Brain pericyte (primary cell): ENCODE data around the gene EML6.

Source experiments
- DNase-seq: peaks from one replicate; pipeline ENCODE4 v3.0.0-alpha.2; 2012; ENCODE audit warnings: low read depth, low spot score

EML6 gene

DNA sequence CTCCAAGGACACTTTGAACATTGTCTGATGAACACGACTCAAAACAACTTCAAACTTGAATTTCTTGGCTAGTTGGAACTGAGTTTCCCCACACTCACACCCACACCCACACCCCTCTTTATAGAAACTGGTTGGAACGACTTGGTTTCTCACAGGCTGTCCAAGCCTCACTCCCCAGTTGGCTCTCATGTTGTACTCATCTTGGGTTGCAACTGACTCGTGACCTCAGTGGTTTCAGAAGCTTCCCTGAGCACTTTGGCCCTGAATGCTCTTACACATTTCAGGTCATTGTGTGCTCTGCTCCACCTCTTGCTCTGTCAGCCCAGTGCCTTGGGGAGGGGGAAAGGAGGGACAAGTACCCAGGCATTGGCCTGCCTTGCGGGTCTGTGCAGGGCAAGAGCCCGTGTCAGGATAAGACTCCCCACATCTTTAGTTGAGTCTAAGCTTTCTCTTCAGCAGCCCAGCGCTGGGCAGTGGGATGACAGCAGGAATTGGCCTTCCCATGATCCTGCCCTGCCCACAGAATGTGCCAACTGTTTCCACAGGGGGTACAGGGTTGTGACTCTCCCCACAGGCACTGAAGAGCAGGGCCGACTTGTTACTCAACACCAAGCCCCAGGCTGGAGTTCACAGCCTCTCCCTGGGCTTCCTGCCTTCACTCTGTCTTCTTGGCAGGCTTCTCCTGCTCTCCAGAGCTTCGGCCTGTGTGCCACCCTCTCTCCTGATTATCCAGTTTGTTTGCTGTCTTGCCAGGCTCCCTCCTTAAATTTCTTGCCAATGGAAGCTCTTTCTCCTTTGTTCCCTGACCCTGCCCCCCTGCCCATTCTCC, 222.1 kb downstream of the EML6 start:
- peak; percentile 36 for DNase-seq

DNA sequence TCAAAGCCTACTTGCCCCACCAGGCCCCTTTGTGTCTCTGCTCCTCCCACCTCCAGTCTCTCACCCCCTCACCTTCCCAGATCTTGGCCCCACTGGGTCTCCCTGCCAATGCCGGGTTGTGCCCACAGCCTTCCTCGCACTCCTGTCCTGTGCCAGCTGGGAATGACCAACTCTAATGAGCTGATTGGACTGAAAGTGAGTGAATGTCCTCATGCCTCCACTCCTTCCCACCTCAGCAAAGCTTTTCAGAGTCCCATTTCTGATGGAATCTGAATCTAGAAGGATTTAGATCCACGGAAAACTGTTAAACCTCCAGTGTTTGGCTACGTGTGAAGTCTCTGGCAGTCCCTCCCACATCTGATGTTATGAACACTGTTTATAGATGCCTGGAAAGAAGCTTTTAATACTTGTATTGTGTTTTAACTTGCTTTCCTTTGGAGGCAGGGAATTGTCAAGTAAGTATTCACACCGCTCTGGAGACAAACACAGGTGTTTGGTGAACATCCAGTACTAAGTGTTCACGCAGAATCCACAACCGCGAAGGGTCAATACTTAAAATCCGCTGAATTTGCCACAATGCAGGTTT, 222.9 kb downstream of the EML6 start:
- no peak for DNase-seq

DNA sequence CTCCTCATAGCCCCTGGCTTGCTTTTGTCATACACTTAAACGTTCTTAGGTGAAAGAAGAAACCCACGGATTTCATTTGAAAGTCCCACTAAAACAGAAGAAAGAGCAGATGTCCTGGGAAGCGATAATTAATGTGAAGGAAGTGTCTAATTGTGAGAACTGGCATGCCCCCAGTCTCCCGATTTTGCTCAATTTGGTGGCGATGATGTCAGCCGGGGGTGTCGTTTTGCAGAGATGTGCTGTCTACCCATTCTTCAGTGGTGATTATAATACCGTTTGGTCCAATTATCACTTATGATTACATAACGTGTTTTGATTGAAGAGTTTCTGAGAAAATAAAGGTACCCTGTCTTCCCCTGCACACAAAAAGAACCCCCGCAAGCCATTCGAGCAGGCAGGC, 223.7 kb downstream of the EML6 start:
- DNase-seq = no peak

DNA sequence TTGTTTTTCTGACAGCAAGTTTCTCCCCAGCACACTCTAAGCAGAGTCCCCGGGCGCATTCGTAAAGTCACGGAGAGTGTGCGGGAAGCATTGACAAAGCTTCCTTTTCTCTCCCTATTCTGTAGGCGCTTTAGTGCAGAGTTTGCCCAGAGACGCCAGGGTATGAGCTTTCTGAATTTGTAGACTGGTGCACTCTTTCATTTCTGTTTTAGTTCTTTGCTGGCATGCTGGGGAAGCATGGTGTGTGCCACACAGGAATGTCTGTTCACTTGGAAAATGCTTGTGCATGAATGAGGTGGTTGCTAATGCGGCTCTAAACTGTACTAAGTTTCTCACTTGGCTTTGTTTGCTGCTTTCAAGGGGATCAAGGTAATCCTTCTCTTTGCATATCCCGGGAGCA, 224.2 kb downstream of the EML6 start:
- DNase-seq = no peak

DNA sequence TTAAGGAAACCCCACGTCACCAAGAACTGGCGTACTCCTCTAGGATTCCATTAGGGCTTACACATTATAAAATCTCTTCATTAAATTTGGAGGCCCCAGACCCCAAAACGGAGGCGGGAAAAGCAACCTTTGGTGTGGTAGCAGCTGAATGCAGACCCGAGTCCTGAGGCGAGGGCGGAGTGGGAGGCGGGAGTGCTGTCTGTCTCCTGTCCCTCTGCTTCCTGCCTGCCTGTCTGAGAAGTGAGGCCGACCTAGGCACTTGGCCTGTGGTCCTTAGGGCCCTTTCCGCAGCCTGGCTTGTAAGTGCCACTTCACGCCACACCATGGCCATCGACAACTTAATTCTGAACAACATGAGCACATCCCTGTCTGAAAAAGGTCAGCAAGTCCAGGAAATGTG, 224.7 kb downstream of the EML6 start:
- DNase-seq = no peak

DNA sequence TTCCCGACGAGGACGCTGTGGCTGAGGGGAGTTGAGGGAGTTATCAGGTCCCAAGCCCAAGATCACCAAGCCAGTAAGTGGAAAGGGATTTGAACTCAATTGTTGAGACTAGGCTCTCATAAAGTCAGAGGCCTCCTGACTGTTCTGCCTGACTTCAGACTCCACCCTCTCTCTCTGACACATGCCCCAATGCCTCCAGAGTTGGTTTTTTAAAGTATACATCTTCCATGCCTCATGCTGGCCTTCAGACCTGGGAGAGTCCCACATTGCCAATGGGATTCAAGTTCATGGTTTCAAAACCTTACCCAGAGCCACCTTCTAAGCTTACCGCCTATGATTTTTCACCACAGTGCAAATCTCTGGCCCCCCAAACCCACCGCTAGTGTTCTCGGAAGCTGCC, 226.0 kb downstream of the EML6 start:
- no peak for DNase-seq

DNA sequence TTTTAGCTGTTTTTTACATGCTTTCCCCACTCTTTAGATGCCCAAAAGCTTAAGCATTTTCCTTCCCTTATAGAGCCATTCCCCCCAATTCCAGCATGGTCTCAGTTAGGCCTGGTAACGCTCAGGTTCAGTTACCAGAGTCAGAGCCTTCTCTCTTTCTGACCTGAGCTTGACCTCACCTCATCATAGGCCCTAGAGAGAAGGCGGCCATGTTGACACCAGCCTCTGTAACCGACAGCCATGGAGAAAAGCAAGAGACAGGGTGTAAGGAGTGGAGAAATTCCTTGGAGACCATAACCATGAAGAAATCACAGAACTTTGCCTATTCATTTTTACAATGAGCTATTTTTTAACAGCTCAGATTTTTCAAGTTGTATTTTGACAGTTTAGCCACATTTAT, 227.3 kb downstream of the EML6 start:
- no peak for DNase-seq

DNA sequence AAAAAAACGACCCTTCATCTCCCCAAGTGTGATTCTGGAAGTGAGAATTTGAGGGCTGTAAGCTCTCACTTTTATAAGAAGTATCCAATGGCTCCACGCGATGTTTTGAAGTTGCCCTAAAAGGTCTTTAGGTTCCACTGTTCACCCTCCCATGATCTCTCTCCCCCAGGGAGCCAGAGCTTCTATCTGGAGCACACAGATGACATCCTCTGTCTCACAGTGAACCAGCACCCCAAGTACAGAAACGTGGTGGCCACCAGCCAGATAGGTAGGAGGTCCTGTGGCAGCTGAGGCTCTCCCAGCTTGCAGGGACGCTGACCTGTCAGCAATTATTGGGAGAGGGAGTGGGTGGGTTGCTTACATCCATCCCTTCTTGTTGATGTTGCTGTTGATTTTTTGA, 229.0 kb downstream of the EML6 start:
- DNase-seq = no peak

DNA sequence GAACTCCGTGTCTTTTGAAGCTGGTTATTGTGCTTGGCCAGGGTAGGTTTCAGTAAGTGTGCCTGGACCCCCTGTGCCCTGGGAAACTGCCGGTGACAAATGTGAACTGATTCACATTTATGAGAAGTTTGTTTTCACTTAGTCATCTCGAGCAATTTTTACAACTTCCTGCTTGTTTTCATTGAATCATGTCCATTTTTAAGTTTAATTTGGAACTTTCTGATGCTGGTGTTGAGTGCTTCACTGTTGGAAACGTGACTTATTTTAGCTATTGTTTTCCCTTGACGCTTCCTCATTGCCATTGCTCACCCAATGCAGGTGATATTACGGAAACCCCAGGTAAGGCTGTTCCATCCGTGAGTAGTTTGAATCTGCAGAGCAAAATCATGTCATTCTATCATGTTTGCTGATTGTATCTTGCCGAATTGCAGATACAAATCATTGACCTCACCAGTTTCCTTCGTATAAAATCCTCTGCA, 229.6 kb downstream of the EML6 start:
- no peak for DNase-seq

DNA sequence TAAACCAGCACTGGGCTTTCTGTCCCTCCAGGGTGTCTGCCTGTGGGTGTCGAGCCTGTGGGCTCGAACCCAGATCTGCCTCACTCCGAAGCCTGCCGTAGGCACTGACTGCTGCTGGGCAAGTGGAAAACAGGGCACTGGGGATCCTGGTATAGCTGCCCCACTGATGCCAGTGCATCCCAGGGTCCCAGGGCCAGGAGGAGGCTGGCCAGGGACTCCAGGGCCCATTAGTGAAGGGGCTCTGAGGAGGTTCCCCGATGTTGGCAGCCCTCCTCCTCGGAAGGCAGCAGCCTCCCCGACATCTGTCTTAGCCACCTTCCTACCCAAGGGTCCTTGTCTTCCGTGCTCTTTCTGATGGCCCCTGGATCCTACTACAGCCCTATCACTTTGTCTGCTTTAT, 230.7 kb downstream of the EML6 start:
- no peak for DNase-seq

DNA sequence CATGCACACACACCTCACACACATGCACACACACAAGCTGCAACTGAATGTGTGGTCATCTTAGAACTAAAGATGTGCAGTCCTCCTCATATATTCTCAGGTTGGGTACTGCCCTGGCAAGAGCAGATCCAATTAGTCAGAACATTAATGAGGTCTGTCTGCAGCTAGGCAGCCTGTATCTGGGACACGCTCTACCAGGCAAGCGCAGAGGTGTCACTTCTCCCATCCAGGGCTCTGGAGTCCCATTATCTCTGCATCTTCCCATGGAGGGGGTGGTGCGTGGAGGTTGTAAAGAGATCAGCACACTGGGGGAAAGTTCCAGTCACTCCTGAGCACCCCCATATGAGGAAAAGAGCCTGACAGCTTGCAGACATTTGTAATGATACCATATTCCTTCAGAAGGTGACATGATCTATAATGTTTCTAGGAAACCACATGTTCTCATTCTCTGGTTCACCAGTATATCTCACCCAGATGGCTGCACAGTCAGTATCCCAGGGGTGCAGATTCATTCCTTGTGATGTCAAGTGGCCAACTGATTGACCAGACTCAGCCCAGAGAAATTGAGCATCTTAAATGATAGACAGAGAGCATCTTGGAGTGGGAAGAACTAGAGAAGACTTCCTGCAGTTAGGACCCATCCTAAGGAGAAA, 231.4 kb downstream of the EML6 start:
- no peak for DNase-seq

DNA sequence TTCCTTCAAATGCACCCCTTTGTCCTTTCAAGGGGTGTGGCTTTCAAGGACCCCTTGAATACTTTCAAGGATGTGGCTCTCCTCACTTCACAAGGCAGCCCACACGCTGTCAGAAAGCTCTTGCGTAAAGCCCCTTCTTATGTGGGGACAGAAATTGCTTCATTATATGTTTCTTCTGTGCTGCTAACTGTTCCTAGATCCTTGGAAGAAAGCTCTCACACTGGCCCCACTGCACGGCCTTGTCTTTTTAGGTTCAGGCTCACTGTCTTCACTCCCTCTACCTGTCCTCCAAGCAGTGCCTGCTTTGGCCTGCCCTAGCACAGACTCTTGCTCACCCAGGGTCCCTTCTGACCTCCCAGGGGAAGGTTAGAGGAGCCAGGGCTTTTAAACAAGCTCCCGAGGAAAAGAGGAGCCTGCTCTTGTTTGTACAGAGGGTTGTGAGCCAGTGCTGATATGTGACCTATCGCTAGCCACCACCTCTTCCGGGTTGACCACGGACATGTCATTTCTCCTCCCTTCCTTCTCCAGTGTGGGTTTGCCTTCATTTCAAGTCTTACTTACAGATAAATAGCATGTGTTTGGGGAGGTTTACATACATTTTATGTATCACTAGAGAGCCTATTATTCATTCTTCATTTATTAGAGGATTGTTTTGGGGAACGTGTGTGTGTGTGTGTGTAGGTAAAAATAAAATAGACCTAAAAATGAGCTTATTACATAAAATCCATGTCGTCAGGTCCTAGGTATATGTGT, 232.1 kb downstream of the EML6 start:
- DNase-seq = no peak

DNA sequence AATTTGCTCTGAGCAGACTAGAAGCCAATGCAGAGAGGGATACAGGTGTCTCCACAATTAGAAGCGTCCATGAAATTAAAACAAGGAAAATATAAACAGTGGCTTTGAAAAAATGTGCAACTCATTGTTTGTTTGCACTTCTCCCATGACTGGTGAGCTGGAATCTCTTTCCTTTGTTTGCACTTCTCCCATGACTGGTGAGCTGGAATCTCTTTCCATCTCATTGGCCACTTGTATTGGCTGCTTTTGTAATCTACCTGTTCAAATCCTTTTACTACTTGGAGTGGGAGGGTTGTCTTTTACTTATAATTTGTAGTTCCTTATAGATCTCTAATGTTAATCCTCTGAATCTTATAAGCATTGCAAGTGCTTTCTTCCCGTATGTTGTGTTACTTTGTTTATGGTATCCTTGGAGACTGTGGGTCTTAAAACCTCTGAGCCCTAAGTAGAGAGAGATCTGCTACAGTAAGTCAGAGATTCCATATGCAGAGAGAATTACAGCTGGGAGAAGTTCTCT, 232.7 kb downstream of the EML6 start:
- no peak for DNase-seq

DNA sequence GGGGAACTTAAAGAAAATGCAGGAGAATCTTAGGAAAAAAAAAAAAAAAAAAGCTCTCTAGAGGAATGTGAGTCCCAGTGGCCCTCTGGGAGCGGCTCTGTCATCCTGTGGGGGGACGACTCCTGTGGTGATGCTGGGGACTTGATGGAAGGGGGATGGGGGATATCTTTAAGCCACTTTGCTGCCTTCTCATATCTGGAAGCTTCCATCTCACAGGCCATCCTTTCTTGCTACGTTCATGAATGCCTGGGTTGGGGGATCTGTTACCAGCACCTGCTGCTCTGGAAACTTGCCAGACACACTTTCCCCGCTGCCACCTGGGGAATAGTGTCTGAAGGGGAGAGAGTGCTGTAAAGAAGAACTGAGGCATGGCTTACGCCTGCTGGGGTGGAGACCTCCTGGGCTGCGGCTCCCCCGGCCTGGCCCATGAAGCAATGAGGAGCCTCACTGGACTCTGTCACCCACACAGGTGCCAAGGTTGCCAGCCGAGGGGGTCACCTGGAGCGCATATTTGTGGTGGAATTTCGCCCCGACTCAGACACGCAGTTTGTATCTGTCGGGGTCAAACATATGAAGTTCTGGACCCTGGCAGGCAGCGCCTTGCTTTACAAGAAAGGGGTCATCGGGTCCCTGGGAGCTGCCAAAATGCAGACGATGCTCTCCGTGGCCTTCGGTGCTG, 234.0 kb downstream of the EML6 start:
- no peak for DNase-seq

DNA sequence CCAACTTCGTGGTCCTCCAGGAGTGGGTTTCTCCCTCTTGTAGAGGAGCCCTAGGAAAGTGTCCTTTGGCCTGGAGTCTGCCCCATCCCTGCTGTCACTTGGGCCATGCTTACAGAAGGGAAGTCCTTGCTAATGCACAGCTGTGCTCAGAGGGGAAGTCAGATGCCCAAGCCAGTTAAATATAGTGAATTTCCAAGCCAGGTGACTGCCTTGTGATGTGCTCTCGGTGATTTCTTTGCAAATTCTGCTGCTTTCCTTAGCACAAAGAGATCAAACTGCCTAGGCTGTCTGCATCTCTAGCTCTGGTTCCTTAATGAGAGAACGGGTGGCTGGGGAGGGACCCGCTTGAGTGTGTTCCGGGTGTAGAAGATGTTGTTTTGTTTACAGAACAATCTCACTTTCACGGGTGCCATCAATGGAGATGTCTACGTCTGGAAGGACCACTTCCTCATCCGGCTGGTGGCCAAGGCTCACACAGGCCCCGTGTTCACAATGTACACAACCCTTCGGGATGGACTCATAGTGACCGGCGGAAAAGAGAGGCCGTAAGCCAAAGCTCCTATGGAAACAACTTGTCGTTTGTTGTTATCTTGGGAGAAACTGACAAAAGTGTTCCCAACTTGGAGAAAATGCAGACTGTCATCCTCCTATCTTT, 235.4 kb downstream of the EML6 start:
- DNase-seq = no peak

DNA sequence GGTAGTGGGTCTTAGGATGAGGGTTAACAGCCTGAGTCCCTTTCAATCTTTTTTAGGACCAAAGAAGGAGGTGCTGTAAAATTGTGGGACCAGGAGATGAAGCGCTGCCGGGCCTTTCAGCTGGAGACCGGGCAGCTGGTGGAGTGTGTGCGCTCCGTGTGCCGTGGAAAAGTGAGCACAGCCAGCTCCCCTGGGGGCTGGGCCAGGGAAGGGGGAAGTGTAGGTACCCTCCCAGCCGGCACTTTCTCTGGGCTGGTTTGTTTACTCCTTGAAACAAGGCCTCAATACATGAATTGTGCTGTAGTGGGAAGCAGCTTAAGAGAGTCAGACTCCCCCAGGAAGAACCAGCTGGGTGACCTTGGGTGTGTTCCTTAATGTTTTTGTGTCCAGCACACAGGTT, 236.7 kb downstream of the EML6 start:
- DNase-seq = no peak

DNA sequence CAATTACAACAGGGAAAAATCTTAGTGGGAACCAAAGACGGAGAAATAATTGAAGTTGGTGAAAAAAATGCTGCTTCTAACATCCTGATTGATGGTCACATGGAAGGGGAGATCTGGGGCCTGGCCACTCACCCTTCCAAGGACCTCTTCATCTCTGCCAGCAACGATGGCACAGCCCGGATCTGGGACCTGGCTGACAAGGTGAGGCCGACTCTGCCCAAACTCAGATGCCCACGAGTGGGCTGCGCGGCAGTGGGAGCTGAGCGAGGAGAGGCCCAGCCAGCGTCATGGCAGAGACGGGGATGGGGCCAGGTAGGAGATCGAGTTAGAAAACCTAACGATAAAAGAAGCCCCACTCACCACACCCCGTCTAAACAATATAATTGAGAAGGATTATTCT, 239.0 kb downstream of the EML6 start:
- no peak for DNase-seq

DNA sequence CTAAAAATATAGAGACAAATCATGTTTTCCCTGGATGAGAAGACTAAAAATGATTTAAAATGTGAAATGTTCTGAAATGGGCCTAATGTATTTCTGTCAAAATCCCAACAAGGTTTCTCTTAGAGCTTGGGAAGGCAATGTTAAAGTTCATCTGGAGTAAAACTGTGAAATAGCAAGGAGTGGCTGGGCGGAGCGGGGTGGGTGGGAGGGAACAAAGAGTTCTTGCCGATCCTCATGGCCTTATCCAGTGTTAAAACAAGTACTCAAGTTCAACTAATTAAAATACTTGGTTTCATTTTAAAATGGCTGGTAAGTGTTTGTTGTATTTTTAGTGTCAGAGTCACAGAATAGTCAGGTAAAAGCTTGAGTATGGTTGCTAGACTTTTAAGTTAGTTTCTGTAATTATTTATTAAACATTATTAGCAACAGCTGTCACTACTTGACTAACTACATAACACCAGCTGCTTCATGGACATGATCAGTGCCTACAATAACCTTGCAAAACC, 239.5 kb downstream of the EML6 start:
- no peak for DNase-seq

DNA sequence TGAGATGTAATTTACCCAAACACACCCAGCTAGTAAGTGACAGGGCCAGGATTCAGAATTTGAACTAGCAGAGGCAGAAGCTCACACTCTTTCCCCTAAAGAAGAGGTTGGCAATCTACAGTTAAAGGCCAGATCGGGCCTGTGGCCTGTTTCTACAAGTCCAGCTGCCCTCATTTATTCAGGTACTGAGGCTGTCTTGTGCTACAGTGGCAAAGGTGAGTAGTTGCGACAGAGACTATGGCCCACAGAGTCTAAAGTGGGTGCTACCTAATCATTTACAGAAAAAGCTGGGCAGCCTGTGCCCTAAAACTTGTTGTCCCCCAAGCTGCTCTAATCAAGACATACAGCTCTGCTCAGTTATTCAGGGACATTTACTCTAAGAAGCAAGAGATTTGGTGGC, 240.0 kb downstream of the EML6 start:
- no peak for DNase-seq

DNA sequence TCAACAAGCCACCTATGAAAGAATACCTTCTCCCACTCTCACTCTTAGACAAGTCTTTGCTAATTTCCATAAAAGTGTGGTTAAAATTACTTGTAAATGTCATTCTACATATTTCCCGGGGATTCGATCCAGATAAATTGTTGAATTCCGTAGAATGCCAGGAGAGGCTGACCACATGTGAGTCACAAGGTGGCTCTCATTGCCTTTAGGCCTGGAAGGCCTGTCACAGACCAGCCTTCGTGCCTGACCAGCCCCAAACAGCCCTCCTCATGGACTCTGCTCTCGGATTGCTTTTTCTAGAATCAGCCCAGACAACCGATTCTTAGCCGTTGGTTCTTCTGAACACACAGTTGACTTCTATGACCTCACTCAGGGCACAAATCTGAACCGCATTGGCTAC, 240.8 kb downstream of the EML6 start:
- no peak for DNase-seq

DNA sequence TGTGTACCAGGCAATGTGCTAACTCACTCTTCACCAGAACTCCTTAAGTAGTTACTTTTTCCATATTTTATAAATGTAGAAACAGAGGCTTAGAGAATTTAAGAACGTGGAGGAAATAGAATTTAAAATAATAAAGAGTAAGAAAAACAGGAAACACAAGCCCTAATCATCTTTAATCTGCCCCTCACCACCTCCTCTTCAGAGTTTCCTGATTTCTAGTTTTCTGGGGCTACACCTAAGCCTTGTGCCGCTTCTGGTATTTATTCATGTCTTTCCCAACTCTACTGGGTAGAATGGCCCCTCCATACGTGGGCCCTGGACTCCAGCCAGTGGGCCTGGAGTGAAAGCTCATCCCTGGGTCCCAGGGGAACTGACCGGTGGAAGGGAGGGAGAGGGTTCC, 241.4 kb downstream of the EML6 start:
- no peak for DNase-seq
